SK-N-SH (cell line): ENCODE results near the gene PNMA6E. TPM values are rescaled to one million over a fixed set of nuclear protein-coding genes. Genes with fewer than 3 reads are reported as not detected.
"Not testable (repeated sequence)": the region's sequence is repeated elsewhere in the genome, so short reads cannot be mapped to it uniquely, and the experiment has no call there.

Source experiments
- CTCF ChIA-PET: fragments of 300-600, 350-600 bp; formaldehyde crosslinking; extraction: SDS; loops from one replicate; lab custom pipeline; 2021; lab: Yijun Ruan, JAX
- POLR2A ChIA-PET: fragments of 350-600 bp; sonication (Branson Sonifier 250); formaldehyde crosslinking; extraction: SDS; loops from one replicate; lab custom pipeline; 2020; ENCODE audit warnings: antibody characterized with exemption, inconsistent platforms; lab: Yijun Ruan, JAX
- DNase-seq: peaks from one replicate; pipeline ENCODE4 v3.0.0; 2012
- H2AFZ ChIP-seq: fragments of 200-600 bp; sonication (generic); 2 replicates; pipeline ENCODE4 v1.8.1; 2016; ENCODE audit warnings: antibody characterized with exemption, mild to moderate bottlenecking, low read depth
- H3F3A ChIP-seq: fragments of 200-600 bp; sonication (generic); replicated peaks from 2 replicates; pipeline ENCODE3; 2016; ENCODE audit warnings: antibody characterized with exemption, mild to moderate bottlenecking; ENCODE audit not compliant: insufficient read depth
- H3K27ac ChIP-seq, 2 experiments: fragments of 200-500 bp in 1 of 2; fragments of 200-600 bp in 1 of 2; sonication (Bioruptor generic) in 1 of 2; sonication (generic), shearing (Covaris generic) in 1 of 2; 2 replicates each; pipeline versions ENCODE4 v1.5.1 to v1.6.1; 2014 to 2016; ENCODE audit warnings: low read depth in 2 of 2, inconsistent platforms in 1 of 2, low read length in 1 of 2, mild to moderate bottlenecking in 1 of 2, mixed read lengths in 1 of 2
- H3K27me3 ChIP-seq: fragments of 200-600 bp; sonication (generic), shearing (Covaris generic); 2 replicates; pipeline ENCODE4 v1.6.1; 2016; ENCODE audit warnings: mixed run types; ENCODE audit not compliant: insufficient read depth
- H3K36me3 ChIP-seq, 2 experiments: fragments of 200-500 bp in 1 of 2; fragments of 200-600 bp in 1 of 2; sonication (Bioruptor generic) in 1 of 2; sonication (generic) in 1 of 2; replicated peaks in 1 of 2; 2 replicates each; pipeline versions ENCODE3 to v1.5.1; 2014 to 2016; ENCODE audit warnings: low read length in 1 of 2, mild to moderate bottlenecking in 1 of 2; ENCODE audit not compliant: insufficient read depth in 2 of 2, control insufficient read depth in 1 of 2
- H3K4me1 ChIP-seq, 2 experiments: fragments of 200-500 bp in 1 of 2; fragments of 200-600 bp in 1 of 2; sonication (Bioruptor generic) in 1 of 2; sonication (generic), shearing (Covaris generic) in 1 of 2; 2 replicates each; pipeline versions ENCODE4 v1.5.1 to v1.6.1; 2014 to 2016; ENCODE audit warnings: low read depth in 1 of 2, low read length in 1 of 2, mixed run types in 1 of 2; ENCODE audit not compliant: insufficient read depth in 2 of 2, control insufficient read depth in 1 of 2
- H3K4me2 ChIP-seq: fragments of 200-600 bp; sonication (generic), shearing (Covaris generic); 2 replicates; pipeline ENCODE4 v1.6.1; 2017; ENCODE audit warnings: mixed run types
- H3K4me3 ChIP-seq, 2 experiments: fragments of 200-500 bp in 1 of 2; fragments of 200-600 bp in 1 of 2; sonication (Bioruptor generic) in 1 of 2; sonication (generic), shearing (Covaris generic) in 1 of 2; 2 replicates each; pipeline versions ENCODE4 v1.5.1 to v1.8.1; 2014 to 2016; ENCODE audit warnings: low read depth in 2 of 2, inconsistent platforms in 1 of 2, low read length in 1 of 2, mild to moderate bottlenecking in 1 of 2, mixed read lengths in 1 of 2, moderate library complexity in 1 of 2
- H3K79me2 ChIP-seq: fragments of 200-600 bp; sonication (generic); 2 replicates; pipeline ENCODE4 v1.8.1; 2017; ENCODE audit warnings: mild to moderate bottlenecking; ENCODE audit not compliant: insufficient read depth
- H3K9ac ChIP-seq: fragments of 200-600 bp; sonication (generic); 2 replicates; pipeline ENCODE4 v1.6.1; 2017; ENCODE audit warnings: mixed run types
- H3K9me2 ChIP-seq: fragments of 200-600 bp; sonication (generic); 2 replicates; pipeline ENCODE4 v1.6.1; 2017; ENCODE audit warnings: mixed run types
- H3K9me3 ChIP-seq: fragments of 200-600 bp; sonication (generic); 2 replicates; pipeline ENCODE4 v1.6.1; 2017; ENCODE audit warnings: mixed run types, mild to moderate bottlenecking, moderate library complexity
- H4K20me1 ChIP-seq: fragments of 200-600 bp; sonication (generic); 2 replicates; pipeline ENCODE4 v1.6.1; 2017; ENCODE audit warnings: mild to moderate bottlenecking, mixed run types; ENCODE audit not compliant: insufficient read depth
- CHD2 ChIP-seq: fragments of 150-350 bp; IDR thresholded peaks from 2 replicates; pipeline ENCODE4 v1.6.1; 2018; ENCODE audit warnings: low read length; ENCODE audit not compliant: partially characterized antibody
- CTCF ChIP-seq: fragments of 200-600 bp; sonication (generic); IDR thresholded peaks from 2 replicates; pipeline ENCODE4 v1.6.1; 2017; ENCODE audit warnings: antibody characterized with exemption, mild to moderate bottlenecking, moderate library complexity
- ELF1 ChIP-seq: IDR thresholded peaks from 2 replicates; pipeline ENCODE4 v1.4.0; 2012
- GABPA ChIP-seq: IDR thresholded peaks from 2 replicates; pipeline ENCODE4 v1.4.0; 2012; ENCODE audit warnings: low read depth, mild to moderate bottlenecking
- MXI1 ChIP-seq: IDR thresholded peaks from 2 replicates; pipeline ENCODE4 v1.6.1; 2012; ENCODE audit warnings: mild to moderate bottlenecking, low read depth, low read length, improper control_type of control experiment
- NRF1 ChIP-seq: IDR thresholded peaks from 2 replicates; pipeline ENCODE4 v1.6.1; 2012; ENCODE audit warnings: low read depth, mild to moderate bottlenecking, low read length
- SMC3 ChIP-seq: IDR thresholded peaks from 2 replicates; pipeline ENCODE4 v1.6.1; 2012; ENCODE audit warnings: low read depth, low read length, improper control_type of control experiment
- USF1 ChIP-seq: IDR thresholded peaks from 2 replicates; pipeline ENCODE4 v1.4.0; 2012; ENCODE audit warnings: low read depth, borderline replicate concordance
- WGBS: methylation state at CpG from one replicate; pipeline ENCODE4 v1.1.6; 2017; ENCODE audit warnings: low lambda C conversion rate; 5-methylcytosine and 5-hydroxymethylcytosine counted together
- polyA plus RNA-seq, 3 experiments: library from polyadenylated mRNA; depleted of rRNA; stranded (reverse); fragments of >200 nt; gene quantifications; 2 replicates each; pipeline ENCODE4 v1.2.3, GENCODE V29; 2012

PNMA6E gene
- polyA plus RNA-seq, 1 of the 3 experiments (the other 2 are of a cell fraction), result not detected

- H3K36me3 ChIP-seq, result no peaks in the 10 kb centered on the region
- no peaks in the 10 kb centered on the region for H3K9me3 ChIP-seq
- H3K4me3 ChIP-seq, result no peak overlapping the region
- WGBS, result 30% methylated on average over 2 of the region's 16 CpGs
- H4K20me1 ChIP-seq, result no peaks in the 10 kb centered on the region
- H2AFZ ChIP-seq, result no peak overlapping the region
- no peak for DNase-seq
- no peaks in the 10 kb centered on the region for H3K79me2 ChIP-seq
- no peak overlapping the region for H3K9ac ChIP-seq
- ChIA-PET CTCF (interaction anchor here (1.0 to 1.3 kb wide), 2 partner anchors 11 to 232 kb away, joined by 3 read pairs; no protein-coding TSS in a partner anchor), POLR2A (no interaction called here)
- H3K27ac ChIP-seq, result no peak overlapping the region
- no peak overlapping the region for H3K4me2 ChIP-seq
- peaks cover 12% of the 10 kb centered on the region for H3K27me3 ChIP-seq
- TF ChIP-seq MXI1, result no peak
- TF ChIP-seq GABPA, result no peak
- TF ChIP-seq ELF1, result no peak
- TF ChIP-seq CHD2, result no peak
- TF ChIP-seq NRF1, result no peak
- no peak for TF ChIP-seq CTCF
- TF ChIP-seq USF1, result no peak
- no peak for TF ChIP-seq SMC3
- no peaks in the 10 kb centered on the region for H3K4me1 ChIP-seq
- peaks cover 4% of the 10 kb centered on the region for H3F3A ChIP-seq
- no peaks in the 10 kb centered on the region for H3K9me2 ChIP-seq
Observed at GRCh38 chrX:153392642-153393321, 8.4 kb downstream of the PNMA6E start.

- peaks cover 28% of the 10 kb centered on the region for H3K27me3 ChIP-seq
- H3K9me3 ChIP-seq, H3K36me3 ChIP-seq, H3K27ac ChIP-seq, H3K79me2 ChIP-seq, H3F3A ChIP-seq, H3K4me3 ChIP-seq, H2AFZ ChIP-seq, DNase-seq, H3K9me2 ChIP-seq, POLR2A ChIA-PET, H3K4me2 ChIP-seq, H4K20me1 ChIP-seq, H3K9ac ChIP-seq, H3K4me1 ChIP-seq: not testable (repeated sequence)
- WGBS, result 63% methylated on average over 6 of the region's 6 CpGs
- CTCF ChIA-PET, result interaction anchor here (1.3 kb wide), 1 partner anchor 11 kb away, joined by 3 read pairs; no protein-coding TSS in a partner anchor
Observed at GRCh38 chrX:153389460-153389768, 11.7 kb downstream of the PNMA6E start.
